Ureter (tissue), 1 donor: ENCODE results near the gene C16orf96. TPM values are rescaled to one million over a fixed set of nuclear protein-coding genes. Genes with fewer than 3 reads are reported as not detected.

ENCODE experiments used
- DNase-seq: peaks from one replicate; pipeline ENCODE4 v3.0.0-alpha.2; 2020; ENCODE audit warnings: low spot score
- total RNA-seq: library from RNA; stranded (reverse); gene quantifications from one replicate; pipeline ENCODE4 v1.2.4, GENCODE V29; 2023
- donor health status: DM: yes; HTN: yes; CAD: no.

The C16orf96 gene
- total RNA-seq, 1 donor from 2014 or later, result not detected

DNA sequence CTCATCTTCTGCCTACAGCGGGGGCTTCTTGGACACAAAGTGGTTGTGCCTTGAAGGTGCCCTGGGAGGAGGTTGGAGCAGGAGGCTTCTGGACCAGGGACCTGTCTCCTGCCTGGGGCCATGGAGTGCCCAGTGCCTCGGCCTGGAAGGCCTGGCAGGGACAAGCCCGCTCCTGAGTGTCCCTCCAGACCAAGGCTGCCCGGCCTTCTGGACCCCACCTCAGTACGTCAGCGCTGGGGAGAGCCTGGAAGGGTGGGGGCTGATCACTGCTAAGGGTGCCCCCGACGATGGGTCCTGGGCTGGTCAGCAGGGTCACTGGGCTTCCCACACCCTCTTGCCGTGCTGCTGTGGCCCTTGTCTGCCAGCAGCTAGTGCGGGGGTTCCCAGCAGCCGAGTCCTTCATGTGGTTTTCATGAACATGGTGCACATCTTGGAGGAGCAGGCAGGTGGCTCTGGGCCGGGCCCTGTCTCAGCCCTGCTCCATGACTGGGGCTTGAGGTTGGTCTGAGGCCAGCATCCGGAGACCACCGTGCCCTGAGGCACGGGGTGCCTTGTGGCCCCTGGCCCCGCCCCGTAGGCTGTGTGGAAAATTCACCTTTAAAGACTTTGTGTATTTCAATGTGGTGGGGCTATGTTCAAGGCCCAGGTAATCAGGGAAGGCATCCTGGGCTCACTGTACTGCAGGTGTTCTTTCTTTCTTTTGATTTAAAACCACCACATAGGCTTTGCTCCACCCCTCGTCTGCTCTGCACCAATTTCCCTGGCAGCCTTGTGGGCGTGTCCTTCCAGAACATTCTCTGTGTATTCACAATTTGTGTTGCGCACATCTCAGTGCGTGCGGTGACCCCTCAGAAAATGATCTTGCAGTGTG lies 90.9 kb downstream of the C16orf96 start:
- no peak for DNase-seq

DNA sequence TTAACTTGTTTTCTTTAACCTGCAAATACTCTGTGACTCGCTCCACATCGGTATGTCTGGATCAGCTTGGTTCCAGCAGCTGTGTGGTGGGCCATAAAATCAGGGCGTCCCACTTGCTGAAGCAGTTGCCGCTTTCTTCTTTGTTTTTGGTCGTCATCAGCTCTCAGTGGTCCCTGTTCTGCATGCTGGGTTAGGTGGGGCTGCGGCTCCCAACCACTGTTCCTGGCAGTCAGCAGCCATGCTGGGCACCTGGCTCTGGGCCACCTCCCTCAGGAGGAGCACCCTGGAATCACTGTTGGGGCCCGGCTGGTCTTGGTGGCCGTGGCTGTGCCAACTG lies 91.5 kb downstream of the C16orf96 start:
- no peak for DNase-seq

DNA sequence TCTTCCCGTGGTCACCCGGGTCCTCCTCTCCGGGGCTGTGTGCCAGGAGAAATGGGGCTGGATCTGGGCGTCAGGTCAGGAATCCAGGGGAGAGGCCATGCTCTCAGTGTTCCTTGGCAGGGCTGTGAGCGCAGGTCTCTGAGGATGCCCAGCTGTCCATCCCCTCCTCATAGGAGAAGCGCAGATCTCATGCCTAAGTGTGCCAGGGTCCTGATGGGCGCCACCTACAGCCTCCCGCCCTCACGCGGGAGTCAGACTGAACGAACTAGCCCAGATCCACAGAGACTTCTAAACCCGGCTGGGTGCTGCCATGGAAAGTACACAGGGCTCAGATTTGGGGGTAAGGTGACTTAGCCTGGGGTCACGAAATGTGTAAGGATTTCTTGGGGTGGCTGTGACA lies 92.8 kb downstream of the C16orf96 start:
- DNase-seq, result no peak

DNA sequence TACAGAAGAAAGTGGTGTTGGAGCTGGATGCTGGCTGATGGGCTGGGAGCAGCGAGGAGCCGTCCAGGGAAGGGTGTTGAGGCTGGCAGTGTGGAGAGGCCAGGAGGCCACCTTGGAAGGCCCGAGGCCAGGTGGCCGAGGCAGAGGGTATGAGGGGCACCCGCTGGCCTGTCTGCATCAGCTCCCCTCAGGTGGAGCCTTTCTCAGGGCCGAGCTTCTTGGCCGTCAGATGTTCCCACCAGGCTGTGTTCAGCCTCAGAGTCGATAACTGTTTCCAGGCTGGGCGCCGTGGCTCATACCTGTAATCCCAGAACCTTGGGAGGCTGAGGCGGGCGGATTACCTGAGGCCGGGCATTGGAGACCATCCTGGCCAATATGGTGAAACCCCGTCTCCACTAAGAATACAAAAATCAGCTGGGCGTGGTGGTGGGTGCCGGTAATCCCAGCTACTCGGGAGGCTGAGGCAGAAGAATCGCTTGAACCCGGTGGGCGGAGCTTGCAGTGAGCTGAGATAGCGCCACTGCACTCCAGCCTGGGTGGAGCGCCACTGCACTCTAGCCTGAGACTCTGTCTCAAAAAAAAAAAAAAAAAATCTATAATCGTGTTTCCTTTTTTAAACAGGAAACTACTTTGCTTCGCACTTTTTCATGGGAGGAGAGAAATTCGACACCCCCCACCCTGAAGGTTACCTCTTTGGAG lies 93.8 kb downstream of the C16orf96 start:
- no peak for DNase-seq

Other genes with a start within 250 kb of the C16orf96 start
- 11.7 TPM for gene GLIS2, start 240.3 kb upstream of the C16orf96 start, total RNA-seq
- 58.6 TPM for gene PAM16, start 205.0 kb upstream of the C16orf96 start, total RNA-seq
- gene VASN, start 184.5 kb upstream of the C16orf96 start, total RNA-seq, result 13.4 TPM
- 43.8 TPM for gene CORO7, start 139.7 kb upstream of the C16orf96 start, total RNA-seq
- gene DNAJA3, start 130.5 kb upstream of the C16orf96 start, total RNA-seq, result 73.1 TPM
- 54.5 TPM for gene NMRAL1, start 81.7 kb upstream of the C16orf96 start, total RNA-seq
- gene HMOX2, start 79.9 kb upstream of the C16orf96 start, total RNA-seq, result 44.2 TPM
- gene CDIP1, start 17.6 kb upstream of the C16orf96 start, total RNA-seq, result 32.4 TPM
- 27.2 TPM for gene UBALD1, start 58.5 kb downstream of the C16orf96 start, total RNA-seq
- 104 TPM for gene MGRN1, start 68.5 kb downstream of the C16orf96 start, total RNA-seq
- 33.1 TPM for gene NUDT16L1, start 137.2 kb downstream of the C16orf96 start, total RNA-seq
- 35.3 TPM for gene ANKS3, start 177.9 kb downstream of the C16orf96 start, total RNA-seq
- gene DNAAF8, start 178.2 kb downstream of the C16orf96 start, total RNA-seq, result 0.91 TPM
- 22.5 TPM for gene ZNF500, start 210.8 kb downstream of the C16orf96 start, total RNA-seq
- not detected for gene SEPTIN12, start 232.0 kb downstream of the C16orf96 start, total RNA-seq
- gene SMIM22, start 239.0 kb downstream of the C16orf96 start, total RNA-seq, result 225 TPM
- 35.5 TPM for gene ROGDI, start 246.3 kb downstream of the C16orf96 start, total RNA-seq